SK-N-SH treated with all-trans-retinoic acid at 6 μM for 48 hours (cell line): ENCODE results near the gene RRH.

Experiments used
- ATAC-seq: fragments of 200-7000 bp; cut with Tn5 transposase; 3 replicates; pipeline ENCODE4 v1.9.1; 2020; ENCODE audit warnings: mild to moderate bottlenecking, moderate library complexity
- ARNTL ChIP-seq: fragments of 450-650 bp; formaldehyde crosslinking; IDR thresholded peaks from 2 replicates; pipeline ENCODE4 v1.5.0; 2020; ENCODE audit warnings: low read depth, mild to moderate bottlenecking, moderate library complexity, borderline replicate concordance
- CREB5 ChIP-seq: fragments of 250-450 bp; sonication (Bioruptor Pico); IDR thresholded peaks from 2 replicates; pipeline ENCODE4 v1.5.1; 2020; ENCODE audit warnings: low read depth, mild to moderate bottlenecking, moderate library complexity
- CSDC2 ChIP-seq: fragments of 250-450 bp; sonication (Bioruptor Pico); IDR thresholded peaks from 2 replicates; pipeline ENCODE4 v1.5.0; 2020; ENCODE audit warnings: mild to moderate bottlenecking, moderate library complexity
- CSRNP3 ChIP-seq: fragments of 250-450 bp; sonication (Bioruptor Pico); IDR thresholded peaks from 2 replicates; pipeline ENCODE4 v1.5.1; 2021; ENCODE audit warnings: mild to moderate bottlenecking, moderate library complexity
- ESRRG ChIP-seq: fragments of 250-450 bp; sonication (Bioruptor Pico); IDR thresholded peaks from 2 replicates; pipeline ENCODE4 v1.6.1; 2021; ENCODE audit warnings: mild to moderate bottlenecking
- ISL1 ChIP-seq: fragments of 250-450 bp; sonication (Bioruptor Pico); IDR thresholded peaks from 2 replicates; pipeline ENCODE4 v2.1.2; 2022; ENCODE audit warnings: mild to moderate bottlenecking, moderate library complexity
- PATZ1 ChIP-seq: fragments of 250-450 bp; sonication (Bioruptor Pico); IDR thresholded peaks from 2 replicates; pipeline ENCODE4 v1.8.0; 2020; ENCODE audit warnings: mild to moderate bottlenecking, moderate library complexity, borderline replicate concordance
- POU6F1 ChIP-seq: fragments of 250-450 bp; sonication (Bioruptor Pico); IDR thresholded peaks from 2 replicates; pipeline ENCODE4 v1.8.0; 2021; ENCODE audit warnings: low read depth, mild to moderate bottlenecking, moderate library complexity, borderline replicate concordance
- RARB ChIP-seq: fragments of 250-450 bp; sonication (Bioruptor Pico); IDR thresholded peaks from 2 replicates; pipeline ENCODE4 v1.8.0; 2021; ENCODE audit warnings: mild to moderate bottlenecking, moderate library complexity
- SNAI2 ChIP-seq: fragments of 250-450 bp; sonication (Bioruptor Pico); IDR thresholded peaks from 2 replicates; pipeline ENCODE4 v1.5.0; 2020; ENCODE audit warnings: mild to moderate bottlenecking, moderate library complexity
- TCF4 ChIP-seq: fragments of 250-450 bp; sonication (Bioruptor Pico); IDR thresholded peaks from 2 replicates; pipeline ENCODE4 v1.8.0; 2021; ENCODE audit warnings: mild to moderate bottlenecking, moderate library complexity, borderline replicate concordance
- TOX ChIP-seq: fragments of 250-450 bp; sonication (Bioruptor Pico); IDR thresholded peaks from 2 replicates; pipeline ENCODE4 v1.8.0; 2021; ENCODE audit warnings: mild to moderate bottlenecking, moderate library complexity, borderline replicate concordance
- ZFP3 ChIP-seq: fragments of 250-450 bp; sonication (Bioruptor Pico); IDR thresholded peaks from 2 replicates; pipeline ENCODE4 v1.5.0; 2020; ENCODE audit warnings: mild to moderate bottlenecking, moderate library complexity
- ZFP30 ChIP-seq: fragments of 450-650 bp; formaldehyde crosslinking; IDR thresholded peaks from 2 replicates; pipeline ENCODE4 v1.5.0; 2022; ENCODE audit warnings: mild to moderate bottlenecking, moderate library complexity
- ZNF565 ChIP-seq: fragments of 450-650 bp; formaldehyde crosslinking; conservative IDR thresholded peaks from 2 replicates; pipeline ENCODE4 v1.5.0; 2020; ENCODE audit warnings: low read depth, mild to moderate bottlenecking, moderate library complexity

RRH gene

DNA sequence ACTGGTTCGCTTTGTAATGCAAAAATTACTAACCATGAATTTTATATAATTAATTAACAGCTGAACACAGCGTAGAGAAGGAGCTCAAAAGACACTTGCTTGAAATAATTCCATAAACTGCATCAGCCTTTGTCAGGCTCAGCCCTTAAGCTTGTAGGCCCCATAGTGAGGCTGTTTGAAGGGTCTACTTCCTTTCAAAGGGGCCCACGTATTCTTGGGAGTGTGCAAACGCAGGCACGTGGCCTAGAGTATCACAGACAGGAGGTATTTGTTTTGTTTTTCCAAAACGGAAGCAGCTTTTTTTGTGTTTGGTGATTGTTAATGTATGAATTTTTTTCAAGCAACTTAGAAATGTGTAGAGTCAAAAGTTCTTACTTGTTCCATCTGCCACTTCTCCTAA, 59.3 kb downstream of the RRH start (continued):
- TF ChIP-seq CSRNP3 (CRISPR knock-in tag) (no peak), ZFP3 (no peak), PATZ1 (CRISPR knock-in tag) (no peak), ISL1 (CRISPR knock-in tag) (no peak), SNAI2 (no peak), CREB5 (CRISPR knock-in tag) (no peak), POU6F1 (CRISPR knock-in tag) (no peak)

GRCh38 chr4:109890076-109890475, 62.3 kb downstream of the RRH start:
- TF ChIP-seq ARNTL (CRISPR knock-in tag) (no peak), CSDC2 (no peak), ZFP3 (no peak), TOX (CRISPR knock-in tag) (no peak), RARB (no peak), TCF4 (no peak), ZFP30 (CRISPR knock-in tag) (no peak), CSRNP3 (CRISPR knock-in tag) (no peak), PATZ1 (CRISPR knock-in tag) (no peak), ISL1 (CRISPR knock-in tag) (no peak), SNAI2 (no peak), ESRRG (CRISPR knock-in tag) (no peak), POU6F1 (CRISPR knock-in tag) (no peak), CREB5 (CRISPR knock-in tag) (no peak), ZNF565 (CRISPR knock-in tag) (no peak)
- TF ChIP-seq, all 23 proteins: peak for 0
- no peak for ATAC-seq
